ENCODE results near the gene SLC4A11. TPM values are rescaled to one million over a fixed set of nuclear protein-coding genes. Genes with fewer than 3 reads are reported as not detected.

Gene SLC4A11
- polyA plus RNA-seq, 1 of the 3 experiments (the other 2 are of a cell fraction), result 2.7 TPM

DNA sequence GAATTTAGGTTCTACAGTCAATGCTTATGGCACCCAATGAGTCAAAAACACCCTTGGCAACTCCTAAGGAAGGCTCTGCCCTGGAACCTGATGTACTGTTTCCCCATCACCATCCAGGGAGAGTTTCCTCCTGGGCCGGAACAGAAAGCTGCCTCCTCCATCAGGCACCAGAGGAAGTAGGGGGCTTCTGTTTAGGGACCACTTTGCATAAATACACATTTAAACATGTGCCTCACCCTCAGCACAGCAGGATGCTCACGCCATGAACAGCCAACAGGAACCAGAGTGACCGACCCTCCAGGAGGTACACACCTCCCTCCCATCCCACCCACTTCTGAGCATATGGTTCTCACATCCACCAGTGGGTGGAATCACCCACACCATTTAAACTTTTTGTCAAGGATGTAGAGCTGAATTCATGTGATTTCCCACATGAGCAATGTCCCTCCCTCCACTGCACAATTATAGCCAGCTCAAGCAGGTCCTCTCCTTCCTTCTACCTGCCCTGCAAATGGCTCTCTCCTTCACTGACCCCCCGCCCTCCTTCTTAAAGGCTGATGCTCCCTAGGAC is 49.3 kb downstream of the SLC4A11 start:
- Histone ChIP-seq H3K9ac (no peak overlapping the region), H3K36me3 (replicated peaks in 1 of 2; ENCODE audit: control insufficient read depth in 1 of 2, insufficient read depth in 2 of 2, low read length in 1 of 2) (peaks cover 0 to 49% of the 10 kb centered on the region in 2 experiments)

More for the DNA sequence above, 49.3 kb downstream of the SLC4A11 start:
- H3F3A ChIP-seq (replicated peaks; ENCODE audit: insufficient read depth), result no peaks in the 10 kb centered on the region
- no peak overlapping the region for H3K4me2 ChIP-seq
- no peak overlapping the region for H3K27ac ChIP-seq (ENCODE audit: low read depth in 2 of 2, low read length in 1 of 2)
- H3K4me3 ChIP-seq (ENCODE audit: low read depth in 2 of 2, low read length in 1 of 2), result no peak overlapping the region
- H3K9me2 ChIP-seq, result no peaks in the 10 kb centered on the region
- TF ChIP-seq, protein P1, sequence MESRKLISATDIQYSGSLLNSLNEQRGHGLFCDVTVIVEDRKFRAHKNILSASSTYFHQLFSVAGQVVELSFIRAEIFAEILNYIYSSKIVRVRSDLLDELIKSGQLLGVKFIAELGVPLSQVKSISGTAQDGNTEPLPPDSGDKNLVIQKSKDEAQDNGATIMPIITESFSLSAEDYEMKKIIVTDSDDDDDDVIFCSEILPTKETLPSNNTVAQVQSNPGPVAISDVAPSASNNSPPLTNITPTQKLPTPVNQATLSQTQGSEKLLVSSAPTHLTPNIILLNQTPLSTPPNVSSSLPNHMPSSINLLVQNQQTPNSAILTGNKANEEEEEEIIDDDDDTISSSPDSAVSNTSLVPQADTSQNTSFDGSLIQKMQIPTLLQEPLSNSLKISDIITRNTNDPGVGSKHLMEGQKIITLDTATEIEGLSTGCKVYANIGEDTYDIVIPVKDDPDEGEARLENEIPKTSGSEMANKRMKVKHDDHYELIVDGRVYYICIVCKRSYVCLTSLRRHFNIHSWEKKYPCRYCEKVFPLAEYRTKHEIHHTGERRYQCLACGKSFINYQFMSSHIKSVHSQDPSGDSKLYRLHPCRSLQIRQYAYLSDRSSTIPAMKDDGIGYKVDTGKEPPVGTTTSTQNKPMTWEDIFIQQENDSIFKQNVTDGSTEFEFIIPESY (IDR thresholded peaks at IDR 0.05; ENCODE audit: borderline replicate concordance, low read depth), result no peak
- TF ChIP-seq, protein P2, sequence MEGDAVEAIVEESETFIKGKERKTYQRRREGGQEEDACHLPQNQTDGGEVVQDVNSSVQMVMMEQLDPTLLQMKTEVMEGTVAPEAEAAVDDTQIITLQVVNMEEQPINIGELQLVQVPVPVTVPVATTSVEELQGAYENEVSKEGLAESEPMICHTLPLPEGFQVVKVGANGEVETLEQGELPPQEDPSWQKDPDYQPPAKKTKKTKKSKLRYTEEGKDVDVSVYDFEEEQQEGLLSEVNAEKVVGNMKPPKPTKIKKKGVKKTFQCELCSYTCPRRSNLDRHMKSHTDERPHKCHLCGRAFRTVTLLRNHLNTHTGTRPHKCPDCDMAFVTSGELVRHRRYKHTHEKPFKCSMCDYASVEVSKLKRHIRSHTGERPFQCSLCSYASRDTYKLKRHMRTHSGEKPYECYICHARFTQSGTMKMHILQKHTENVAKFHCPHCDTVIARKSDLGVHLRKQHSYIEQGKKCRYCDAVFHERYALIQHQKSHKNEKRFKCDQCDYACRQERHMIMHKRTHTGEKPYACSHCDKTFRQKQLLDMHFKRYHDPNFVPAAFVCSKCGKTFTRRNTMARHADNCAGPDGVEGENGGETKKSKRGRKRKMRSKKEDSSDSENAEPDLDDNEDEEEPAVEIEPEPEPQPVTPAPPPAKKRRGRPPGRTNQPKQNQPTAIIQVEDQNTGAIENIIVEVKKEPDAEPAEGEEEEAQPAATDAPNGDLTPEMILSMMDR (IDR thresholded peaks at IDR 0.05), result no peak
- TF ChIP-seq, protein P3, sequence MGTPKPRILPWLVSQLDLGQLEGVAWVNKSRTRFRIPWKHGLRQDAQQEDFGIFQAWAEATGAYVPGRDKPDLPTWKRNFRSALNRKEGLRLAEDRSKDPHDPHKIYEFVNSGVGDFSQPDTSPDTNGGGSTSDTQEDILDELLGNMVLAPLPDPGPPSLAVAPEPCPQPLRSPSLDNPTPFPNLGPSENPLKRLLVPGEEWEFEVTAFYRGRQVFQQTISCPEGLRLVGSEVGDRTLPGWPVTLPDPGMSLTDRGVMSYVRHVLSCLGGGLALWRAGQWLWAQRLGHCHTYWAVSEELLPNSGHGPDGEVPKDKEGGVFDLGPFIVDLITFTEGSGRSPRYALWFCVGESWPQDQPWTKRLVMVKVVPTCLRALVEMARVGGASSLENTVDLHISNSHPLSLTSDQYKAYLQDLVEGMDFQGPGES (IDR thresholded peaks at IDR 0.05; ENCODE audit: low read depth, low read length), result no peak
- TF ChIP-seq, protein P4, sequence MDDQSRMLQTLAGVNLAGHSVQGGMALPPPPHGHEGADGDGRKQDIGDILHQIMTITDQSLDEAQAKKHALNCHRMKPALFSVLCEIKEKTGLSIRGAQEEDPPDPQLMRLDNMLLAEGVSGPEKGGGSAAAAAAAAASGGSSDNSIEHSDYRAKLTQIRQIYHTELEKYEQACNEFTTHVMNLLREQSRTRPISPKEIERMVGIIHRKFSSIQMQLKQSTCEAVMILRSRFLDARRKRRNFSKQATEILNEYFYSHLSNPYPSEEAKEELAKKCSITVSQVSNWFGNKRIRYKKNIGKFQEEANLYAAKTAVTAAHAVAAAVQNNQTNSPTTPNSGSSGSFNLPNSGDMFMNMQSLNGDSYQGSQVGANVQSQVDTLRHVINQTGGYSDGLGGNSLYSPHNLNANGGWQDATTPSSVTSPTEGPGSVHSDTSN (IDR thresholded peaks at IDR 0.05), result no peak
- no peak for TF ChIP-seq FOXJ3 (CRISPR knock-in tag; IDR thresholded peaks at IDR 0.05)
- TF ChIP-seq YY1 (IDR thresholded peaks at IDR 0.05; ENCODE audit: low read depth), result no peak
- TF ChIP-seq GATA2 (CRISPR knock-in tag; IDR thresholded peaks at IDR 0.05), result no peak
- no peak for TF ChIP-seq FOSL2 (IDR thresholded peaks at IDR 0.05; ENCODE audit: borderline replicate concordance, low read depth)
- TF ChIP-seq SMC3 (IDR thresholded peaks at IDR 0.05; ENCODE audit: low read depth, low read length), result no peak
- no peak for TF ChIP-seq EP300 (IDR thresholded peaks at IDR 0.05; ENCODE audit: borderline replicate concordance in 1 of 2, low read depth in 1 of 2, low read length in 1 of 2)
- TF ChIP-seq, protein P5, sequence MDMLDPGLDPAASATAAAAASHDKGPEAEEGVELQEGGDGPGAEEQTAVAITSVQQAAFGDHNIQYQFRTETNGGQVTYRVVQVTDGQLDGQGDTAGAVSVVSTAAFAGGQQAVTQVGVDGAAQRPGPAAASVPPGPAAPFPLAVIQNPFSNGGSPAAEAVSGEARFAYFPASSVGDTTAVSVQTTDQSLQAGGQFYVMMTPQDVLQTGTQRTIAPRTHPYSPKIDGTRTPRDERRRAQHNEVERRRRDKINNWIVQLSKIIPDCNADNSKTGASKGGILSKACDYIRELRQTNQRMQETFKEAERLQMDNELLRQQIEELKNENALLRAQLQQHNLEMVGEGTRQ (IDR thresholded peaks at IDR 0.05; ENCODE audit: borderline replicate concordance, low read depth, low read length), result no peak
- TF ChIP-seq SIN3A (IDR thresholded peaks at IDR 0.05; ENCODE audit: borderline replicate concordance, low read depth, low read length), result no peak
- TF ChIP-seq, protein P6, sequence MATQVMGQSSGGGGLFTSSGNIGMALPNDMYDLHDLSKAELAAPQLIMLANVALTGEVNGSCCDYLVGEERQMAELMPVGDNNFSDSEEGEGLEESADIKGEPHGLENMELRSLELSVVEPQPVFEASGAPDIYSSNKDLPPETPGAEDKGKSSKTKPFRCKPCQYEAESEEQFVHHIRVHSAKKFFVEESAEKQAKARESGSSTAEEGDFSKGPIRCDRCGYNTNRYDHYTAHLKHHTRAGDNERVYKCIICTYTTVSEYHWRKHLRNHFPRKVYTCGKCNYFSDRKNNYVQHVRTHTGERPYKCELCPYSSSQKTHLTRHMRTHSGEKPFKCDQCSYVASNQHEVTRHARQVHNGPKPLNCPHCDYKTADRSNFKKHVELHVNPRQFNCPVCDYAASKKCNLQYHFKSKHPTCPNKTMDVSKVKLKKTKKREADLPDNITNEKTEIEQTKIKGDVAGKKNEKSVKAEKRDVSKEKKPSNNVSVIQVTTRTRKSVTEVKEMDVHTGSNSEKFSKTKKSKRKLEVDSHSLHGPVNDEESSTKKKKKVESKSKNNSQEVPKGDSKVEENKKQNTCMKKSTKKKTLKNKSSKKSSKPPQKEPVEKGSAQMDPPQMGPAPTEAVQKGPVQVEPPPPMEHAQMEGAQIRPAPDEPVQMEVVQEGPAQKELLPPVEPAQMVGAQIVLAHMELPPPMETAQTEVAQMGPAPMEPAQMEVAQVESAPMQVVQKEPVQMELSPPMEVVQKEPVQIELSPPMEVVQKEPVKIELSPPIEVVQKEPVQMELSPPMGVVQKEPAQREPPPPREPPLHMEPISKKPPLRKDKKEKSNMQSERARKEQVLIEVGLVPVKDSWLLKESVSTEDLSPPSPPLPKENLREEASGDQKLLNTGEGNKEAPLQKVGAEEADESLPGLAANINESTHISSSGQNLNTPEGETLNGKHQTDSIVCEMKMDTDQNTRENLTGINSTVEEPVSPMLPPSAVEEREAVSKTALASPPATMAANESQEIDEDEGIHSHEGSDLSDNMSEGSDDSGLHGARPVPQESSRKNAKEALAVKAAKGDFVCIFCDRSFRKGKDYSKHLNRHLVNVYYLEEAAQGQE (IDR thresholded peaks at IDR 0.05; ENCODE audit: low read depth, low read length), result no peak
- no peak for TF ChIP-seq FOXM1 (IDR thresholded peaks at IDR 0.05; ENCODE audit: low read depth)
- no peak for TF ChIP-seq NRF1 (IDR thresholded peaks at IDR 0.05; ENCODE audit: low read depth, low read length)
- TF ChIP-seq TCF12 (IDR thresholded peaks at IDR 0.05), result no peak
- TF ChIP-seq RCOR1 (IDR thresholded peaks at IDR 0.05; ENCODE audit: low read length), result no peak
- TF ChIP-seq, protein P7, sequence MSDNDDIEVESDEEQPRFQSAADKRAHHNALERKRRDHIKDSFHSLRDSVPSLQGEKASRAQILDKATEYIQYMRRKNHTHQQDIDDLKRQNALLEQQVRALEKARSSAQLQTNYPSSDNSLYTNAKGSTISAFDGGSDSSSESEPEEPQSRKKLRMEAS (IDR thresholded peaks at IDR 0.05; ENCODE audit: low read depth), result no peak
- H3K27me3 ChIP-seq (ENCODE audit: insufficient read depth), result no peaks in the 10 kb centered on the region
- no peak overlapping the region for H2AFZ ChIP-seq (ENCODE audit: low read depth)
- ChIA-PET POLR2A (no interaction called here), CTCF (interaction anchor here (0.9 to 1.1 kb wide), 2 partner anchors 67 to 82 kb away, joined by 3 read pairs; no protein-coding TSS in a partner anchor)
- H3K9me3 ChIP-seq, result no peaks in the 10 kb centered on the region
- no peaks in the 10 kb centered on the region for H3K4me1 ChIP-seq (ENCODE audit: control insufficient read depth in 1 of 2, insufficient read depth in 2 of 2, low read depth in 1 of 2, low read length in 1 of 2)
- 100% methylated on average over 3 of the region's 4 CpGs for WGBS (ENCODE audit: low lambda C conversion rate)
- H3K79me2 ChIP-seq (ENCODE audit: insufficient read depth), result no peaks in the 10 kb centered on the region
- DNase-seq, result no peak
- H4K20me1 ChIP-seq (ENCODE audit: insufficient read depth), result no peaks in the 10 kb centered on the region
